ENCODE data around the gene TM4SF4.

The TM4SF4 gene

GRCh38 chr3:149532489-149533180, 58.1 kb downstream of the TM4SF4 start:
- Histone ChIP-seq H3K36me3 (ENCODE audit: control insufficient read depth, insufficient read depth, low read length) (no peaks in the 10 kb centered on the region), H3K9ac (ENCODE audit: low read length) (no peak overlapping the region), H3K27me3 (ENCODE audit: control insufficient read depth, insufficient read depth, low read length) (no peaks in the 10 kb centered on the region), H3K27ac (ENCODE audit: low read depth, low read length) (peak overlapping the region; percentile 3), H3K4me1 (ENCODE audit: control insufficient read depth, insufficient read depth, low read length) (peaks cover 25% of the 10 kb centered on the region), H3K4me3 (ENCODE audit: low read length) (no peak overlapping the region)

- Histone ChIP-seq H3K36me3 (ENCODE audit: control insufficient read depth, insufficient read depth, low read length) (no peaks in the 10 kb centered on the region), H3K27ac (ENCODE audit: low read depth, low read length) (peak overlapping the region; percentile 62), H3K4me3 (ENCODE audit: low read length) (no peak overlapping the region), H3K4me1 (ENCODE audit: control insufficient read depth, insufficient read depth, low read length) (peaks cover 19% of the 10 kb centered on the region), H3K27me3 (ENCODE audit: control insufficient read depth, insufficient read depth, low read length) (no peaks in the 10 kb centered on the region), H3K9ac (ENCODE audit: low read length) (no peak overlapping the region)
Measured at GRCh38 chr3:149534082-149534481, 59.6 kb downstream of the TM4SF4 start.

- Histone ChIP-seq H3K27ac (ENCODE audit: low read depth, low read length) (peak overlapping the region; percentile 62), H3K27me3 (ENCODE audit: control insufficient read depth, insufficient read depth, low read length) (no peaks in the 10 kb centered on the region), H3K36me3 (ENCODE audit: control insufficient read depth, insufficient read depth, low read length) (no peaks in the 10 kb centered on the region), H3K9ac (ENCODE audit: low read length) (no peak overlapping the region), H3K4me3 (ENCODE audit: low read length) (no peak overlapping the region), H3K4me1 (ENCODE audit: control insufficient read depth, insufficient read depth, low read length) (peaks cover 19% of the 10 kb centered on the region)
Measured at GRCh38 chr3:149534671-149535332, 60.3 kb downstream of the TM4SF4 start.

GRCh38 chr3:149535333-149535685, 60.8 kb downstream of the TM4SF4 start:
- Histone ChIP-seq H3K27ac (ENCODE audit: low read depth, low read length) (peak overlapping the region; percentile 62), H3K9ac (ENCODE audit: low read length) (no peak overlapping the region), H3K4me3 (ENCODE audit: low read length) (no peak overlapping the region), H3K27me3 (ENCODE audit: control insufficient read depth, insufficient read depth, low read length) (no peaks in the 10 kb centered on the region), H3K4me1 (ENCODE audit: control insufficient read depth, insufficient read depth, low read length) (peaks cover 22% of the 10 kb centered on the region), H3K36me3 (ENCODE audit: control insufficient read depth, insufficient read depth, low read length) (no peaks in the 10 kb centered on the region)

- peak overlapping the region; percentile 62 for H3K27ac ChIP-seq (ENCODE audit: low read depth, low read length)
- peaks cover 22% of the 10 kb centered on the region for H3K4me1 ChIP-seq (ENCODE audit: control insufficient read depth, insufficient read depth, low read length)
- H3K27me3 ChIP-seq (ENCODE audit: control insufficient read depth, insufficient read depth, low read length) = no peaks in the 10 kb centered on the region
- no peak overlapping the region for H3K4me3 ChIP-seq (ENCODE audit: low read length)
- no peaks in the 10 kb centered on the region for H3K36me3 ChIP-seq (ENCODE audit: control insufficient read depth, insufficient read depth, low read length)
- no peak overlapping the region for H3K9ac ChIP-seq (ENCODE audit: low read length)
Measured at GRCh38 chr3:149536429-149536828, 61.9 kb downstream of the TM4SF4 start.

- Histone ChIP-seq H3K4me3 (ENCODE audit: low read length) (no peak overlapping the region), H3K27ac (ENCODE audit: low read depth, low read length) (no peak overlapping the region)
Measured at GRCh38 chr3:149538371-149538770, 63.9 kb downstream of the TM4SF4 start.

GRCh38 chr3:149541091-149541491, 66.6 kb downstream of the TM4SF4 start:
- H3K4me1 ChIP-seq (ENCODE audit: control insufficient read depth, insufficient read depth, low read length) = peaks cover 19% of the 10 kb centered on the region
- H3K4me3 ChIP-seq (ENCODE audit: low read length) = no peak overlapping the region
- no peak overlapping the region for H3K9ac ChIP-seq (ENCODE audit: low read length)
- no peaks in the 10 kb centered on the region for H3K27me3 ChIP-seq (ENCODE audit: control insufficient read depth, insufficient read depth, low read length)
- H3K36me3 ChIP-seq (ENCODE audit: control insufficient read depth, insufficient read depth, low read length) = peaks cover 5% of the 10 kb centered on the region
- H3K27ac ChIP-seq (ENCODE audit: low read depth, low read length) = no peak overlapping the region

More at GRCh38 chr3:149538371-149538770, 63.9 kb downstream of the TM4SF4 start:
- H3K4me1 ChIP-seq (ENCODE audit: control insufficient read depth, insufficient read depth, low read length) = peaks cover 18% of the 10 kb centered on the region
- H3K27me3 ChIP-seq (ENCODE audit: control insufficient read depth, insufficient read depth, low read length) = no peaks in the 10 kb centered on the region
- H3K36me3 ChIP-seq (ENCODE audit: control insufficient read depth, insufficient read depth, low read length) = peaks cover 5% of the 10 kb centered on the region
- H3K9ac ChIP-seq (ENCODE audit: low read length) = no peak overlapping the region

GRCh38 chr3:149542375-149543312, 68.1 kb downstream of the TM4SF4 start:
- H3K27ac ChIP-seq (ENCODE audit: low read depth, low read length) = no peak overlapping the region
- peaks cover 25% of the 10 kb centered on the region for H3K4me1 ChIP-seq (ENCODE audit: control insufficient read depth, insufficient read depth, low read length)
- H3K27me3 ChIP-seq (ENCODE audit: control insufficient read depth, insufficient read depth, low read length) = no peaks in the 10 kb centered on the region
- no peak overlapping the region for H3K9ac ChIP-seq (ENCODE audit: low read length)
- H3K36me3 ChIP-seq (ENCODE audit: control insufficient read depth, insufficient read depth, low read length) = peaks cover 5% of the 10 kb centered on the region
- no peak overlapping the region for H3K4me3 ChIP-seq (ENCODE audit: low read length)

- H3K36me3 ChIP-seq (ENCODE audit: control insufficient read depth, insufficient read depth, low read length) = peaks cover 5% of the 10 kb centered on the region
- H3K4me1 ChIP-seq (ENCODE audit: control insufficient read depth, insufficient read depth, low read length) = peaks cover 36% of the 10 kb centered on the region
- H3K4me3 ChIP-seq (ENCODE audit: low read length) = no peak overlapping the region
- no peak overlapping the region for H3K9ac ChIP-seq (ENCODE audit: low read length)
- H3K27me3 ChIP-seq (ENCODE audit: control insufficient read depth, insufficient read depth, low read length) = no peaks in the 10 kb centered on the region
- peak overlapping the region; percentile 49 for H3K27ac ChIP-seq (ENCODE audit: low read depth, low read length)
Measured at GRCh38 chr3:149545049-149545448, 70.6 kb downstream of the TM4SF4 start.

GRCh38 chr3:149547413-149547812, 72.9 kb downstream of the TM4SF4 start:
- H3K27ac ChIP-seq (ENCODE audit: low read depth, low read length) = peak overlapping the region; percentile 85
- peaks cover 48% of the 10 kb centered on the region for H3K4me1 ChIP-seq (ENCODE audit: control insufficient read depth, insufficient read depth, low read length)
- H3K4me3 ChIP-seq (ENCODE audit: low read length) = no peak overlapping the region
- no peak overlapping the region for H3K9ac ChIP-seq (ENCODE audit: low read length)
- H3K36me3 ChIP-seq (ENCODE audit: control insufficient read depth, insufficient read depth, low read length) = no peaks in the 10 kb centered on the region
- H3K27me3 ChIP-seq (ENCODE audit: control insufficient read depth, insufficient read depth, low read length) = no peaks in the 10 kb centered on the region

GRCh38 chr3:149547954-149548668, 73.6 kb downstream of the TM4SF4 start:
- H3K27me3 ChIP-seq (ENCODE audit: control insufficient read depth, insufficient read depth, low read length) = no peaks in the 10 kb centered on the region
- peak overlapping the region; percentile 85 for H3K27ac ChIP-seq (ENCODE audit: low read depth, low read length)
- peaks cover 55% of the 10 kb centered on the region for H3K4me1 ChIP-seq (ENCODE audit: control insufficient read depth, insufficient read depth, low read length)
- H3K36me3 ChIP-seq (ENCODE audit: control insufficient read depth, insufficient read depth, low read length) = no peaks in the 10 kb centered on the region
- H3K4me3 ChIP-seq (ENCODE audit: low read length) = no peak overlapping the region
- no peak overlapping the region for H3K9ac ChIP-seq (ENCODE audit: low read length)

- H3K27ac ChIP-seq (ENCODE audit: low read depth, low read length) = peak overlapping the region; percentile 85
- no peaks in the 10 kb centered on the region for H3K36me3 ChIP-seq (ENCODE audit: control insufficient read depth, insufficient read depth, low read length)
Measured at GRCh38 chr3:149548669-149549065, 74.2 kb downstream of the TM4SF4 start.

More at GRCh38 chr3:149548669-149549065, 74.2 kb downstream of the TM4SF4 start:
- H3K27me3 ChIP-seq (ENCODE audit: control insufficient read depth, insufficient read depth, low read length) = no peaks in the 10 kb centered on the region
- no peak overlapping the region for H3K9ac ChIP-seq (ENCODE audit: low read length)
- H3K4me3 ChIP-seq (ENCODE audit: low read length) = no peak overlapping the region
- peaks cover 60% of the 10 kb centered on the region for H3K4me1 ChIP-seq (ENCODE audit: control insufficient read depth, insufficient read depth, low read length)
